ENCODE data around the gene INPP4B.
"Not testable (repeated sequence)": the region's sequence is repeated elsewhere in the genome, so short reads cannot be mapped to it uniquely, and the experiment has no call there.

INPP4B gene

GRCh38 chr4:142644628-142645027, 201.5 kb downstream of the INPP4B start:
- H3K4me3 Mint-ChIP-seq, H3K27me3 Mint-ChIP-seq, DNase-seq, H3K27ac Mint-ChIP-seq: not testable (repeated sequence)
- Mint-ChIP-seq H3K4me1 (ENCODE audit: low read depth) (peaks cover 17% of the 10 kb centered on the region), H3K9me3 (peaks cover 41% of the 10 kb centered on the region), H3K36me3 (ENCODE audit: low read depth) (peaks cover 62% of the 10 kb centered on the region)

- no peak for DNase-seq
- Mint-ChIP-seq H3K36me3 (ENCODE audit: low read depth) (peaks cover 32% of the 10 kb centered on the region), H3K27ac (no peak overlapping the region), H3K4me3 (no peak overlapping the region), H3K9me3 (peaks cover 27% of the 10 kb centered on the region), H3K27me3 (no peaks in the 10 kb centered on the region), H3K4me1 (ENCODE audit: low read depth) (no peaks in the 10 kb centered on the region)
These were observed 208.5 kb downstream of the INPP4B start for GRCh38 chr4:142637614-142638013.

GRCh38 chr4:142631836-142632235, 214.3 kb downstream of the INPP4B start:
- H3K4me3 Mint-ChIP-seq, result no peak overlapping the region
- peaks cover 40% of the 10 kb centered on the region for H3K36me3 Mint-ChIP-seq (ENCODE audit: low read depth)
- DNase-seq, result no peak
- H3K27me3 Mint-ChIP-seq, result no peaks in the 10 kb centered on the region
- no peaks in the 10 kb centered on the region for H3K4me1 Mint-ChIP-seq (ENCODE audit: low read depth)
- H3K27ac Mint-ChIP-seq, result no peak overlapping the region
- peaks cover 29% of the 10 kb centered on the region for H3K9me3 Mint-ChIP-seq

GRCh38 chr4:142615324-142615665, 230.8 kb downstream of the INPP4B start:
- no peak for DNase-seq
- Mint-ChIP-seq H3K9me3 (peaks cover 33% of the 10 kb centered on the region), H3K4me1 (ENCODE audit: low read depth) (peaks cover 13% of the 10 kb centered on the region), H3K4me3 (no peak overlapping the region), H3K27ac (no peak overlapping the region), H3K36me3 (ENCODE audit: low read depth) (peaks cover 80% of the 10 kb centered on the region), H3K27me3 (no peaks in the 10 kb centered on the region)

GRCh38 chr4:142614621-142615323, 231.3 kb downstream of the INPP4B start:
- Mint-ChIP-seq H3K4me1 (ENCODE audit: low read depth) (peaks cover 13% of the 10 kb centered on the region), H3K4me3 (no peak overlapping the region), H3K9me3 (peaks cover 30% of the 10 kb centered on the region), H3K27ac (no peak overlapping the region), H3K27me3 (no peaks in the 10 kb centered on the region), H3K36me3 (ENCODE audit: low read depth) (peaks cover 79% of the 10 kb centered on the region)
- DNase-seq, result no peak

GRCh38 chr4:142607976-142608375, 238.1 kb downstream of the INPP4B start:
- Mint-ChIP-seq H3K9me3 (peaks cover 45% of the 10 kb centered on the region), H3K4me1 (ENCODE audit: low read depth) (no peaks in the 10 kb centered on the region), H3K4me3 (no peak overlapping the region), H3K27me3 (no peaks in the 10 kb centered on the region), H3K27ac (no peak overlapping the region), H3K36me3 (ENCODE audit: low read depth) (peaks cover 61% of the 10 kb centered on the region)
- no peak for DNase-seq

- no peak for DNase-seq
- H3K36me3 Mint-ChIP-seq (ENCODE audit: low read depth), result peaks cover 85% of the 10 kb centered on the region
- H3K9me3 Mint-ChIP-seq, result peaks cover 47% of the 10 kb centered on the region
- no peak overlapping the region for H3K4me3 Mint-ChIP-seq
- H3K4me1 Mint-ChIP-seq (ENCODE audit: low read depth), result peaks cover 4% of the 10 kb centered on the region
- no peaks in the 10 kb centered on the region for H3K27me3 Mint-ChIP-seq
- H3K27ac Mint-ChIP-seq, result no peak overlapping the region
These were observed 245.1 kb downstream of the INPP4B start for GRCh38 chr4:142600952-142601351.

- no peak overlapping the region for H3K4me3 Mint-ChIP-seq
- no peaks in the 10 kb centered on the region for H3K27me3 Mint-ChIP-seq
- peaks cover 8% of the 10 kb centered on the region for H3K4me1 Mint-ChIP-seq (ENCODE audit: low read depth)
- DNase-seq, result no peak
- no peak overlapping the region for H3K27ac Mint-ChIP-seq
- peaks cover 85% of the 10 kb centered on the region for H3K36me3 Mint-ChIP-seq (ENCODE audit: low read depth)
- peaks cover 31% of the 10 kb centered on the region for H3K9me3 Mint-ChIP-seq
These were observed 248.0 kb downstream of the INPP4B start for GRCh38 chr4:142598132-142598531.

- H3K27ac Mint-ChIP-seq, result no peak overlapping the region
These were observed 249.5 kb downstream of the INPP4B start for GRCh38 chr4:142596595-142596994.

GRCh38 chr4:142596121-142596520, 250.0 kb downstream of the INPP4B start:
- Mint-ChIP-seq H3K27ac (no peak overlapping the region), H3K9me3 (peaks cover 25% of the 10 kb centered on the region), H3K36me3 (ENCODE audit: low read depth) (peaks cover 84% of the 10 kb centered on the region), H3K27me3 (no peaks in the 10 kb centered on the region), H3K4me3 (no peak overlapping the region), H3K4me1 (ENCODE audit: low read depth) (peaks cover 12% of the 10 kb centered on the region)
- DNase-seq, result no peak

More at GRCh38 chr4:142596595-142596994, 249.5 kb downstream of the INPP4B start:
- H3K36me3 Mint-ChIP-seq (ENCODE audit: low read depth), result peaks cover 84% of the 10 kb centered on the region
- H3K4me3 Mint-ChIP-seq, result no peak overlapping the region
- H3K27me3 Mint-ChIP-seq, result no peaks in the 10 kb centered on the region
- DNase-seq, result no peak
- peaks cover 11% of the 10 kb centered on the region for H3K4me1 Mint-ChIP-seq (ENCODE audit: low read depth)
- peaks cover 25% of the 10 kb centered on the region for H3K9me3 Mint-ChIP-seq

- no peaks in the 10 kb centered on the region for H3K27me3 Mint-ChIP-seq
- peaks cover 84% of the 10 kb centered on the region for H3K36me3 Mint-ChIP-seq (ENCODE audit: low read depth)
- peaks cover 22% of the 10 kb centered on the region for H3K9me3 Mint-ChIP-seq
- no peak for DNase-seq
- H3K4me1 Mint-ChIP-seq (ENCODE audit: low read depth), result peaks cover 12% of the 10 kb centered on the region
- H3K27ac Mint-ChIP-seq, result no peak overlapping the region
- no peak overlapping the region for H3K4me3 Mint-ChIP-seq
These were observed 250.8 kb downstream of the INPP4B start for GRCh38 chr4:142595222-142595871.

GRCh38 chr4:142585411-142585810, 260.7 kb downstream of the INPP4B start:
- H3K9me3 Mint-ChIP-seq, result peaks cover 19% of the 10 kb centered on the region
- no peak for DNase-seq
- H3K4me1 Mint-ChIP-seq (ENCODE audit: low read depth), result peaks cover 49% of the 10 kb centered on the region
- H3K36me3 Mint-ChIP-seq (ENCODE audit: low read depth), result peaks cover 73% of the 10 kb centered on the region
- peak overlapping the region; percentile 9 for H3K27ac Mint-ChIP-seq
- no peaks in the 10 kb centered on the region for H3K27me3 Mint-ChIP-seq
- no peak overlapping the region for H3K4me3 Mint-ChIP-seq

GRCh38 chr4:142583708-142584107, 262.4 kb downstream of the INPP4B start:
- Mint-ChIP-seq H3K4me1 (ENCODE audit: low read depth) (peaks cover 57% of the 10 kb centered on the region), H3K36me3 (ENCODE audit: low read depth) (peaks cover 63% of the 10 kb centered on the region), H3K4me3 (no peak overlapping the region), H3K9me3 (peaks cover 7% of the 10 kb centered on the region), H3K27ac (no peak overlapping the region), H3K27me3 (no peaks in the 10 kb centered on the region)
- no peak for DNase-seq

- Mint-ChIP-seq H3K27ac (peak overlapping the region; percentile 81), H3K9me3 (peaks cover 5% of the 10 kb centered on the region), H3K4me3 (no peak overlapping the region), H3K4me1 (ENCODE audit: low read depth) (peaks cover 59% of the 10 kb centered on the region), H3K27me3 (no peaks in the 10 kb centered on the region), H3K36me3 (ENCODE audit: low read depth) (peaks cover 68% of the 10 kb centered on the region)
- peak; percentile 43 for DNase-seq
These were observed 263.8 kb downstream of the INPP4B start for GRCh38 chr4:142582340-142582739.

- Mint-ChIP-seq H3K4me1 (ENCODE audit: low read depth) (peaks cover 62% of the 10 kb centered on the region), H3K36me3 (ENCODE audit: low read depth) (peaks cover 68% of the 10 kb centered on the region), H3K27me3 (no peaks in the 10 kb centered on the region), H3K27ac (peak overlapping the region; percentile 81), H3K9me3 (peaks cover 4% of the 10 kb centered on the region), H3K4me3 (no peak overlapping the region)
- DNase-seq, result no peak
These were observed 264.2 kb downstream of the INPP4B start for GRCh38 chr4:142581881-142582280.

Data from activated T-cell treated with anti-CD3 and anti-CD28 coated beads, Interleukin-2, amount 50 U/mL, for 24 hours (primary cell).